ENCODE results near the gene TCEAL7.
A peak's percentile ranks its signal among the peaks of the same experiment; 100 is the strongest.
"Not testable (repeated sequence)": the region's sequence is repeated elsewhere in the genome, so short reads cannot be mapped to it uniquely, and the experiment has no call there.

The TCEAL7 gene

DNA sequence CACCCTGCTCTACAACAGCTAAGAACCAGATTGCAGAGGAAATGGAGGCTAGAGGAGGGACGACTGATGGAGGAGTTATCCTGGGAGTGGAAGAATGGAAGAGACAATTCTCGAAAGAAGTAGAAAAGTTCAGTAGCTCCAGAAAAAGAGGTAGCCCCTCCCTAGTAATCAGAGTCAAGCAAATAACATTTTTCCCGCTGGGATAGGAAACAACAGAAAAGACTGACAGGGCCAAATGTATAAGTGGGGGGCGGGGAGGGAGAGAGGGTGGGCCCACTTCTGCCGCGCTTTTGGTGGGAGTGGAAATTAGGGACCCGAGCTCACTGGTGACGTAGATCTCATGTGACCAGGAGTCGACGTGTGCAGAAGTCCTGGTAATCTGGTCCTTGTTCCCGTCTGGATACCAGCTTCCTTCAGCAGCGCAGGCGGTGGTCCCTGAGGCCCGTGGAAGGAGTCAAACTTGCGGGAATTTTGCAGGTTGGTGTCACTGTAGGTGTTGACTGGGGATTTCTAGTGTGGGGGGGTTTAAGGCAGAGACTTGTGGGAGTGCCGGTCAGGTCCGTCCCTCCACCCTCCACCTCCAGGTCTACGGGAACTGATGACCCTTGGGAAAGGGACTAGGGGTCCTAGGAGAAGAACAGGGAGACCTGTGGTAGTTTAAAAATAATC lies 26.2 kb downstream of the TCEAL7 start, which contains the start of gene TCEAL9:
TSS of gene TCEAL9 (plus strand) at position 377 of the 669 bp plus-strand sequence. CDS start 1,179 bp downstream, outside the sequence.
- no peaks in the 10 kb centered on the region for H3K27me3 ChIP-seq (ENCODE audit: low read depth)
- peak within 1 kb of the TSS; percentile 39 for H3K4me3 ChIP-seq
- no peaks in the 10 kb centered on the region for H3K4me1 ChIP-seq
- no peaks in the 10 kb centered on the region for H3K9me3 ChIP-seq
- in situ Hi-C loops (cut with MboI; ENCODE audit: low sequenced_read_pairs) = no loop called here
- DNase-seq (ENCODE audit: low spot score in 2 of 2) = peak in 1 of 2 experiments; percentile 48
- H3K36me3 ChIP-seq (replicated peaks) = no peaks in the 10 kb centered on the region

- no peaks in the 10 kb centered on the region for H3K27me3 ChIP-seq (ENCODE audit: low read depth)
- H3K4me3 ChIP-seq = peak overlapping the region; percentile 39
- no peaks in the 10 kb centered on the region for H3K9me3 ChIP-seq
- DNase-seq (ENCODE audit: low spot score in 2 of 2) = no peak
- in situ Hi-C loops (cut with MboI; ENCODE audit: low sequenced_read_pairs) = no loop called here
- H3K36me3 ChIP-seq (replicated peaks) = no peaks in the 10 kb centered on the region
- peaks cover 1% of the 10 kb centered on the region for H3K4me1 ChIP-seq
Observed at GRCh38 chrX:103356858-103357257, 26.8 kb downstream of the TCEAL7 start.

DNA sequence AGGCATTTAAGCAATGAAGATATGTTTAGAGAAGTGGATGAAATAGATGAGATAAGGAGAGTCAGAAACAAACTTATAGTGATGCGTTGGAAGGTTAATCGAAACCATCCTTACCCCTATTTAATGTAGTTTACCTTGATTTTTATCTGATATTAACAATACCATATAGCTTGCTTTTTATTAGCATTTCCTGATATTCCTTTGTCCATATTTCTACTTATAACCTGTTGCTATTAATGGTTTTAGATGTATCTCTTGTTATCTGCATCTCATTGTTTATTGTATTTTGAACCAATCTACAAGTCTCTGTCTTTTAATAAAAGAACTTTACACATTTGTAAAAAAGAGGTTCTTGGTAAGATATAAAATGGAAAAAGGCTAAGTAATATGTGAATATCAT lies 27.8 kb downstream of the TCEAL7 start:
- H3K27me3 ChIP-seq (ENCODE audit: low read depth) = no peaks in the 10 kb centered on the region
- no peak for DNase-seq (ENCODE audit: low spot score in 2 of 2)
- H3K4me1 ChIP-seq = peaks cover 12% of the 10 kb centered on the region
- no peaks in the 10 kb centered on the region for H3K36me3 ChIP-seq (replicated peaks)
- in situ Hi-C loops (cut with MboI; ENCODE audit: low sequenced_read_pairs) = no loop called here
- no peak overlapping the region for H3K4me3 ChIP-seq
- no peaks in the 10 kb centered on the region for H3K9me3 ChIP-seq

- H3K9me3 ChIP-seq; H3K4me3 ChIP-seq; in situ Hi-C loops (cut with MboI; ENCODE audit: low sequenced_read_pairs); H3K27me3 ChIP-seq (ENCODE audit: low read depth); DNase-seq (ENCODE audit: low spot score in 2 of 2); H3K36me3 ChIP-seq (replicated peaks): not testable (repeated sequence)
- H3K4me1 ChIP-seq = peaks cover 12% of the 10 kb centered on the region
Observed at GRCh38 chrX:103359605-103360004, 29.6 kb downstream of the TCEAL7 start.

DNA sequence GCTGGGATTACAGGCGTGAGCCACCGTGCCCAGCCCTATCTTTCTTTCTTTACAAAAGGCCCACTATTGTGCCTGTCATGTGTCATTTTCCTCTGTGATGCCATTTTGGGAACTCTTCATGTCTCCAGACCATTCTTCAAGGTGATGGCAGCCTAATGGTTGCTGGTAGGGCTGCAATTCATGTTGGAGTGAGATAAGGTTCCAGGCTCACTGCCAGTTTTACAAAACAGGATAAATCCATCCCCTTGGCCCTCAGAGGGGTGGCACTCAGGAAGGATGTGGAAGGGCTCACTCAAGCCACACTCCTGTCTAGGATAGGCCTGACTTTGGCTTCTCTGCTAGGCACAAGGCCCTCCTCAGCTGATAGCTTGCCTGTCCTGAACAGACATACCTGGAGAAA lies 30.1 kb downstream of the TCEAL7 start:
- Histone ChIP-seq H3K27me3 (ENCODE audit: low read depth) (no peaks in the 10 kb centered on the region), H3K4me3 (no peak overlapping the region), H3K4me1 (peaks cover 12% of the 10 kb centered on the region), H3K9me3 (no peaks in the 10 kb centered on the region), H3K36me3 (replicated peaks) (no peaks in the 10 kb centered on the region)
- DNase-seq (ENCODE audit: low spot score in 2 of 2) = no peak
- in situ Hi-C loops (cut with MboI; ENCODE audit: low sequenced_read_pairs) = no loop called here

- in situ Hi-C loops (cut with MboI; ENCODE audit: low sequenced_read_pairs) = no loop called here
- DNase-seq (ENCODE audit: low spot score in 2 of 2) = no peak
- Histone ChIP-seq H3K4me3 (no peak overlapping the region), H3K27me3 (ENCODE audit: low read depth) (no peaks in the 10 kb centered on the region), H3K4me1 (peaks cover 12% of the 10 kb centered on the region), H3K36me3 (replicated peaks) (no peaks in the 10 kb centered on the region), H3K9me3 (no peaks in the 10 kb centered on the region)
Observed at GRCh38 chrX:103360916-103361315, 30.9 kb downstream of the TCEAL7 start.

GRCh38 chrX:103361798-103362197 lies 31.8 kb downstream of the TCEAL7 start:
- Histone ChIP-seq H3K4me3 (no peak overlapping the region), H3K4me1 (peaks cover 12% of the 10 kb centered on the region), H3K9me3 (no peaks in the 10 kb centered on the region), H3K36me3 (replicated peaks) (no peaks in the 10 kb centered on the region), H3K27me3 (ENCODE audit: low read depth) (no peaks in the 10 kb centered on the region)
- DNase-seq (ENCODE audit: low spot score in 2 of 2) = no peak
- in situ Hi-C loops (cut with MboI; ENCODE audit: low sequenced_read_pairs) = no loop called here

DNA sequence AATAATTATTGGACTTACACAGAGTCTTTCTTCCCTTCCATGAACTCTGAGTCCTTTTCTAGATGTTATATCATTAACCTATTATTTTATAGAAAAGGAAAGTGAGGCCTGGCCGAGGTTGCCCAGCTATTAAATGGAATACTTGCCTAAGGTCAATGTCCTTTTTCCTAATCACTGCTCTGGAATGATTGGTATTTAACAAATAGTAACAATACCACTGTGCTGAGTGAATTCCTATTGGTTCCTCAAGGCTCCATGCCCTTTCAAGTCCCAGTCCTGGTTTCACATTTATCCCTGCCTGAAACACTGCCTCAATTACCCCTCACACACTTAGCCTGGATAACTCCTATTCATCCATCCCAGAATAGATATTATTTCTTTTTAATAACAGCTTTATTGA lies 32.4 kb downstream of the TCEAL7 start:
- Histone ChIP-seq H3K4me1 (peaks cover 12% of the 10 kb centered on the region), H3K4me3 (no peak overlapping the region), H3K36me3 (replicated peaks) (no peaks in the 10 kb centered on the region), H3K9me3 (no peaks in the 10 kb centered on the region), H3K27me3 (ENCODE audit: low read depth) (no peaks in the 10 kb centered on the region)
- DNase-seq (ENCODE audit: low spot score in 2 of 2) = peak in 1 of 2 experiments; percentile 47
- in situ Hi-C loops (cut with MboI; ENCODE audit: low sequenced_read_pairs) = no loop called here

DNA sequence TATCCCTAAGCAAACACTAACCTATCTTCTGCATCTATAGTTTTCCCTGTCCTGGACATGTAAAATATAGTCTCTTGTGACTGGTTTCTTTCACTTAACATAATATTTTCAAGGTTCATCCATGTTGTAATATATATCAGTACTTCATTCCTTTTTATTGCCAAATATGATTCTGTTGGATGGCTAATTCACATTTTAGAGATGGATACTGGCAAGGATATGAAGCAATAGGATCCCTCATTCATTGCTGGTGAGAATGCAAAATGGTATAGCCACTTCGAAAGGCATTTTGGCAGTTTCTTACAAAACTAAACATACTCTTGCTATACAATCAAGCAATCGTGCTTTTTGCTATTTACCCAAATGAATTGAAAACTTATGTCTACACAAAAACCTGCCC lies 33.0 kb downstream of the TCEAL7 start:
- no peak for DNase-seq (ENCODE audit: low spot score in 2 of 2)
- Histone ChIP-seq H3K4me1 (peaks cover 12% of the 10 kb centered on the region), H3K9me3 (no peaks in the 10 kb centered on the region), H3K36me3 (replicated peaks) (no peaks in the 10 kb centered on the region), H3K4me3 (no peak overlapping the region), H3K27me3 (ENCODE audit: low read depth) (no peaks in the 10 kb centered on the region)
- in situ Hi-C loops (cut with MboI; ENCODE audit: low sequenced_read_pairs) = no loop called here

DNA sequence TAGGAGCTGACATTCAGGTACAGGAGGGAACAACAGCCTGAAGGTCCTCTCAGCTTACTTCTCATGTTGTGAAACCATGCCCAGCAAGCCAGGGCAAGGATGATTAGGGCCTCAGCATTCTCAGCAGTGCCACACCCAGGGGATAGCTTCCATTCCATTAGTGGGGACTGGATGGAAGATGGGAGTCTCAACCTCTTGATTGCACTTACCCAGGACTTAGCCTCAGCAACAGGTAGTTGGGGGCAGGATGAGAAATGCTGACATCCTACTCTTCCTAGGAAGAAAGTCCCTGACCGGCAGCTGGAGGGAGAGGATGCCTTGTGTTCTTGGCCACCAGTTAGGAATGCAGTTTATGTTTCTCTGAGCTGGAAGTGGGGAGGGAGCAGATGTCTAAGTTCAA lies 37.5 kb downstream of the TCEAL7 start:
- Histone ChIP-seq H3K4me1 (peaks cover 31% of the 10 kb centered on the region), H3K36me3 (replicated peaks) (no peaks in the 10 kb centered on the region), H3K27me3 (ENCODE audit: low read depth) (no peaks in the 10 kb centered on the region), H3K4me3 (no peak overlapping the region), H3K9me3 (no peaks in the 10 kb centered on the region)
- no peak for DNase-seq (ENCODE audit: low spot score in 2 of 2)
- in situ Hi-C loops (cut with MboI; ENCODE audit: low sequenced_read_pairs) = no loop called here

GRCh38 chrX:103369479-103369878 lies 39.4 kb downstream of the TCEAL7 start:
- in situ Hi-C loops (cut with MboI; ENCODE audit: low sequenced_read_pairs) = no loop called here
- H3K27me3 ChIP-seq (ENCODE audit: low read depth) = no peaks in the 10 kb centered on the region
- no peak for DNase-seq (ENCODE audit: low spot score in 2 of 2)
- peaks cover 41% of the 10 kb centered on the region for H3K4me1 ChIP-seq
- no peaks in the 10 kb centered on the region for H3K36me3 ChIP-seq (replicated peaks)
- no peaks in the 10 kb centered on the region for H3K9me3 ChIP-seq
- H3K4me3 ChIP-seq = no peak overlapping the region

DNA sequence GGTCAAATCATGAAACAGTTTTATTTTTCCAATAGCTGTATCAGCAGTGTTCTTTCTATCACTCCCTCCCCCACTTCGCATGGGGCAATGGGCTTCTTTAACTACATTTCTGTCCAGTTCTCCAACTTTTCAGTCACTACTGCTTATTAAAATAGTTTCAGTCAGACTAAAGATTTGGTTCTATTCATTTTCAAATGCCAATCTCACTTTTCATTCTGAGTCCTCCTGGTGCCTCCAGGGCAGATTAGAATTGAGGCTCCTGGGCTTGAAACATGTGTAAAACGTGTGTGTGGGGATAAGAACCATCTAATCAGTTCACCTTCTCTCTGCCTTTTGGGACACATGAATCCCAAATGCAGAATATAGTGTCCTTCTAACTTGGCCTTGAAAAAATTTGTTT lies 42.8 kb downstream of the TCEAL7 start:
- peak; percentile 64 to 91 for DNase-seq (ENCODE audit: low spot score in 2 of 2)
- in situ Hi-C loops (cut with MboI; ENCODE audit: low sequenced_read_pairs) = no loop called here
- no peaks in the 10 kb centered on the region for H3K27me3 ChIP-seq (ENCODE audit: low read depth)
- no peak overlapping the region for H3K4me3 ChIP-seq
- H3K36me3 ChIP-seq (replicated peaks) = peaks cover 6% of the 10 kb centered on the region
- no peaks in the 10 kb centered on the region for H3K9me3 ChIP-seq
- H3K4me1 ChIP-seq = peaks cover 52% of the 10 kb centered on the region

GRCh38 chrX:103373581-103373980 lies 43.5 kb downstream of the TCEAL7 start:
- no peak for DNase-seq (ENCODE audit: low spot score in 2 of 2)
- Histone ChIP-seq H3K36me3 (replicated peaks) (peaks cover 12% of the 10 kb centered on the region), H3K4me1 (peaks cover 52% of the 10 kb centered on the region), H3K27me3 (ENCODE audit: low read depth) (no peaks in the 10 kb centered on the region), H3K4me3 (no peak overlapping the region), H3K9me3 (no peaks in the 10 kb centered on the region)
- in situ Hi-C loops (cut with MboI; ENCODE audit: low sequenced_read_pairs) = no loop called here

DNA sequence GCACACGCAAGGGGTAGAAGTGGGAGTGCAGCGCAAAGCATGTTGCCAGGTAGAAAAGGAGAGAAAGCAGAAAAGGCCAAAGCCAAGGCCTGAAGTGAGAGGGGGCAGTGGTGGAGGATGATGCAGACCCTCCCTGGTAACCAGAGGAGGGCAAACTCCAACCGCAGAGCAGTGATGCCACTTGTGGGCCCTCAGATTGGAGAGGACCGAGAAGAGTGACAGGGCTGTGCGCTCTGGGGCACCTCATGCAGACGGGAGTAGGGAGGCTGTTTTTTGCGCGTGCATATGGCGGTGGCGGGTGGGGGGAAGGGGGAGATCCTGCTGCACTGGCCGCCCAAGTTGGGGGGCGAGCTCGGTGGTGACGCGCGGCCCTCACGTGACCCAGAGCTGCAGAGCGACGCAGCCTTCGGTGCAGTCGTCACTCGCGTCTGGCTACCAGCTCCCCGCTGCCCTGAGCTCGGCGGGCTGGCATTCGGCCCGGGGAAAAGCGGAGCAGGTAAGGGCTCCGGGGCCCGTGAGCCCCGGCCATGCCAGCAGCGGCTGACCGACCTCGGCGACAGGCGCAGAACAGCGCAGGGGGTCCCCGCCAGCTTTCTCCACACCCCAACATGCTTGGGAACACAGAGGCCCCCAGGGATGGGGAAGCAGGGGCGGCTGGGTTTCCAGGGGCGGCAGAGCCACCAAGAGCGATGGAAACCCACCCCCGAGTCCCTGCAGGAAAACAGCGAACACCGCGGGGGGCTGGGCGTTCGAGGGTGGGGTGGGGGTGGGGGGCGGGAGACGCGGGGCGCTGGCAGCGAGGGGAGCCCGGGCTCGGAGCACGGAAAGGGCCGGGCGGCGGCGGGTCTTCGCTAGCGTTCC lies 46.3 kb downstream of the TCEAL7 start, which contains the start of gene BEX3:
TSS of gene BEX3 (plus strand) at position 421 of the 861 bp plus-strand sequence. CDS start 984 bp downstream, outside the sequence.
- in situ Hi-C loops (cut with MboI; ENCODE audit: low sequenced_read_pairs) = no loop called here
- peak; percentile 57 to 81 for DNase-seq (ENCODE audit: low spot score in 2 of 2)

More for the DNA sequence above, 46.3 kb downstream of the TCEAL7 start, which contains the start of gene BEX3:
- peaks cover 35% of the 10 kb centered on the region for H3K4me1 ChIP-seq
- H3K36me3 ChIP-seq (replicated peaks) = peaks cover 23% of the 10 kb centered on the region
- H3K27me3 ChIP-seq (ENCODE audit: low read depth) = no peaks in the 10 kb centered on the region
- no peaks in the 10 kb centered on the region for H3K9me3 ChIP-seq
- H3K4me3 ChIP-seq = peak within 1 kb of the TSS; percentile 80

Data from HAP-1 (cell line).